ENCODE measurements around the gene CD99. TPM values are rescaled to one million over a fixed set of nuclear protein-coding genes. Genes with fewer than 3 reads are reported as not detected.

CD99 gene
- total RNA-seq, 1 experiment from 2014 or later: 77.9 TPM

GRCh38 chrX:2650037-2650436 lies 41.1 kb upstream of the CD99 start:
- TF ChIP-seq ZNF416 (CRISPR knock-in tag; IDR thresholded peaks at IDR 0.05) (no peak), AR (CRISPR knock-in tag; IDR thresholded peaks at IDR 0.05) (no peak), ARID4B (CRISPR knock-in tag; IDR thresholded peaks at IDR 0.05; ENCODE audit: borderline replicate concordance) (no peak), ZSCAN18 (CRISPR knock-in tag; IDR thresholded peaks at IDR 0.05) (no peak), GABPB1 (CRISPR knock-in tag; IDR thresholded peaks at IDR 0.05) (no peak), FOXP1 (CRISPR knock-in tag; IDR thresholded peaks at IDR 0.05; ENCODE audit: borderline replicate concordance) (no peak), TCF7 (CRISPR knock-in tag; IDR thresholded peaks at IDR 0.05; ENCODE audit: low read depth) (no peak), TP53 (CRISPR knock-in tag; IDR thresholded peaks at IDR 0.05) (no peak), TEAD4 (CRISPR knock-in tag; IDR thresholded peaks at IDR 0.05) (no peak), CBFB (CRISPR knock-in tag; IDR thresholded peaks at IDR 0.05; ENCODE audit: low read depth) (no peak), HMGXB4 (CRISPR knock-in tag; IDR thresholded peaks at IDR 0.05) (no peak), JAZF1 (CRISPR knock-in tag; IDR thresholded peaks at IDR 0.05) (no peak), NFYB (CRISPR knock-in tag; conservative IDR thresholded peaks at IDR 0.05; ENCODE audit: low read depth) (no peak), EMX1 (CRISPR knock-in tag; IDR thresholded peaks at IDR 0.05) (no peak)
- no peak overlapping the region for H3K27ac Mint-ChIP-seq
- CTCF ChIA-PET: no interaction called here
- no peak for ATAC-seq
- H3K9me3 Mint-ChIP-seq: peaks cover 8% of the 10 kb centered on the region
- peaks cover 33% of the 10 kb centered on the region for H3K36me3 Mint-ChIP-seq
- H3K27me3 Mint-ChIP-seq (ENCODE audit: low read depth): no peaks in the 10 kb centered on the region
- no peak for DNase-seq (ENCODE audit: low spot score)
- no peaks in the 10 kb centered on the region for H3K4me1 Mint-ChIP-seq
- POLR2A ChIA-PET: no interaction called here
- H3K4me3 Mint-ChIP-seq: no peak overlapping the region

GRCh38 chrX:2650865-2651264 lies 40.2 kb upstream of the CD99 start:
- DNase-seq (ENCODE audit: low spot score) (no peak), ATAC-seq (no peak)
- no peak overlapping the region for H3K4me3 Mint-ChIP-seq
- H3K27me3 Mint-ChIP-seq (ENCODE audit: low read depth): no peaks in the 10 kb centered on the region
- peaks cover 34% of the 10 kb centered on the region for H3K36me3 Mint-ChIP-seq
- no peak overlapping the region for H3K27ac Mint-ChIP-seq
- TF ChIP-seq ZBTB43 (CRISPR knock-in tag; IDR thresholded peaks at IDR 0.05) (no peak), NFE2L1 (CRISPR knock-in tag; IDR thresholded peaks at IDR 0.05) (no peak), SP1 (CRISPR knock-in tag; conservative IDR thresholded peaks at IDR 0.05) (no peak), OVOL2 (CRISPR knock-in tag; IDR thresholded peaks at IDR 0.05; ENCODE audit: borderline replicate concordance) (no peak), ESRRA (CRISPR knock-in tag; IDR thresholded peaks at IDR 0.05; ENCODE audit: borderline replicate concordance) (no peak)
- H3K9me3 Mint-ChIP-seq: peaks cover 8% of the 10 kb centered on the region
- no peaks in the 10 kb centered on the region for H3K4me1 Mint-ChIP-seq
- ChIA-PET CTCF (no interaction called here), POLR2A (no interaction called here)

Measured in WTC11 (cell line).